SU-DHL-6 (cell line): Measurements from ENCODE around the gene FAM199X.

ENCODE experiments used
- H2AFZ ChIP-seq: fragments of 200-600 bp; sonication (generic); 2 replicates; pipeline ENCODE4 v1.6.1; 2014; ENCODE audit warnings: low read depth, mild to moderate bottlenecking, moderate library complexity, mixed read lengths, antibody characterized with exemption, low read length; ENCODE audit not compliant: severe bottlenecking
- H3F3A ChIP-seq: fragments of 200-600 bp; shearing (Covaris generic); 2 replicates; pipeline ENCODE4 v1.6.0; 2016; ENCODE audit warnings: antibody characterized with exemption, mild to moderate bottlenecking; ENCODE audit not compliant: insufficient read depth
- H3K27ac ChIP-seq: fragments of 200-600 bp; sonication (generic); 2 replicates; pipeline ENCODE4 v1.5.1; 2016; ENCODE audit warnings: low read depth, mild to moderate bottlenecking, low read length, moderate library complexity, mixed read lengths
- H3K27me3 ChIP-seq: fragments of 200-600 bp; sonication (generic), shearing (Covaris generic); 2 replicates; pipeline ENCODE4 v1.6.0; 2014; ENCODE audit warnings: mild to moderate bottlenecking, low read length
- H3K36me3 ChIP-seq: fragments of 200-600 bp; sonication (generic); 2 replicates; pipeline ENCODE4 v1.6.1; 2014; ENCODE audit warnings: mild to moderate bottlenecking, low read length, mixed read lengths
- H3K4me2 ChIP-seq: fragments of 300-600, 200-600 bp; shearing (Covaris generic), sonication (generic); 2 replicates; pipeline ENCODE4 v1.6.0; 2014; ENCODE audit warnings: low read length, low read depth, mild to moderate bottlenecking; ENCODE audit not compliant: poor library complexity, severe bottlenecking
- H3K4me3 ChIP-seq: fragments of 200-600 bp; sonication (generic); 2 replicates; pipeline ENCODE4 v1.5.1; 2014; ENCODE audit warnings: antibody characterized with exemption, low read length, mild to moderate bottlenecking, mixed read lengths; ENCODE audit not compliant: insufficient read depth, poor library complexity, severe bottlenecking
- H3K79me2 ChIP-seq: fragments of 200-600 bp; sonication (generic); 2 replicates; pipeline ENCODE4 v1.6.1; 2014; ENCODE audit warnings: mild to moderate bottlenecking, low read length, moderate library complexity; ENCODE audit not compliant: insufficient read depth
- H3K9ac ChIP-seq: fragments of 200-600 bp; sonication (generic); 2 replicates; pipeline ENCODE4 v1.7.0; 2014; ENCODE audit warnings: mild to moderate bottlenecking, low read length
- H3K9me2 ChIP-seq: fragments of 200-600 bp; sonication (generic); replicated peaks from 2 replicates; pipeline ENCODE4 v1.6.1; 2014; ENCODE audit warnings: low read length; ENCODE audit not compliant: insufficient read depth
- H3K9me3 ChIP-seq: fragments of 200-600 bp; sonication (generic); 2 replicates; pipeline ENCODE4 v1.6.1; 2014; ENCODE audit warnings: low read length, mixed read lengths; ENCODE audit not compliant: insufficient read depth
- H4K20me1 ChIP-seq: fragments of 200-600 bp; sonication (generic); 2 replicates; pipeline ENCODE4 v1.6.1; 2014; ENCODE audit warnings: low read depth, mild to moderate bottlenecking, antibody characterized with exemption, low read length, moderate library complexity, mixed read lengths
- EZH2phosphoT487 ChIP-seq: fragments of 200-600 bp; sonication (generic), shearing (Covaris generic); conservative IDR thresholded peaks from 2 replicates; pipeline ENCODE4 v1.6.1; 2018; ENCODE audit warnings: mild to moderate bottlenecking, antibody characterized with exemption, low read length, moderate library complexity, mixed read lengths
- TF ChIP-seq, protein P1 (sequence below): fragments of 200-600 bp; sonication (generic); IDR thresholded peaks from one replicate; pipeline ENCODE4 v1.5.1; 2017; ENCODE audit warnings: antibody characterized with exemption, mild to moderate bottlenecking, low read length, moderate library complexity; ENCODE audit not compliant: insufficient read depth, poor library complexity, severe bottlenecking

Gene FAM199X

DNA sequence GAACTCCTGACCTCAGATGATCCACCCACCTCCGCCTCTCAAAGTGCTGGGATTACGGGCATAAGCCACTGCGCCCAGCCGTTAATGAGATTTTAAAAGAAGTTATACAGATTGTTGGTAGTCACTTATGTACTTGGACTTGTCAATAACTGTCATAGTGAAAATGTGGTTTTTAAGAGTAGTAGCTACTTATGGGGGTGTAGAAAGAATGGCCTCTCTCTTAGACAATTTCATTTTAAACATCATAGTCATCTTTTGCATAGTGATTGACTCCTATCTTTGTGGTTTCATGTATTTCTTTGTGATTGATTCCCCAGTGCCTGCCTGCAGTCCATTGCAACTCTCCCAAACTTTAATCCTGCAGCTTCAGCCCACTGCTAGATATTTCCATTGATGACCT lies 17.4 kb downstream of the FAM199X start:
- Histone ChIP-seq H3K36me3 (no peaks in the 10 kb centered on the region; the same call in 1 of the 2 replicates), H4K20me1 (no peaks in the 10 kb centered on the region)

DNA sequence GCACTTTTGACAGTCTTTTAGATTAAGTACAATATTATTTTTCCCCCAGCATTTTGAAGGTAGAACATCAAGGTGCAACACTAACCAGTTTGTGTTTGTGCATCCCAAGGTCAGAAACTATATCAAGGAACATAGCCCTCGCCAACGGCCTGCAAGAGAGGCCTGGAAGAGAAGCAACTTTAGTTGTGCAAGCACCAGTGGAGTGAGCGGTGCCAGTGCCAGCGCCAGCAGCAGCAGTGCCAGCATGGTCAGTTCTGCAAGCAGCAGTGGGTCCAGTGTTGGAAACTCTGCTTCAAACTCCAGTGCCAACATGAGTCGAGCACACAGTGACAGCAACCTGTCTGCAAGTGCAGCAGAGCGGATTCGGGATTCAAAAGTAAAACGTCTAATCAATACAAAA lies 21.7 kb downstream of the FAM199X start:
- Histone ChIP-seq H4K20me1 (no peaks in the 10 kb centered on the region), H3K4me2 (no peak overlapping the region), H3K27me3 (no peaks in the 10 kb centered on the region), H3F3A (no peaks in the 10 kb centered on the region), H3K27ac (no peak overlapping the region), H3K4me3 (no peak overlapping the region), H3K9me2 (no peaks in the 10 kb centered on the region), H3K9me3 (no peaks in the 10 kb centered on the region), H2AFZ (no peak overlapping the region), H3K9ac (no peak overlapping the region), H3K36me3 (no peaks in the 10 kb centered on the region; the same call in 1 of the 2 replicates), H3K79me2 (0 out of 2 replicates have a peak, but pooled peaks cover 3% of the 10 kb centered on the region)
- TF ChIP-seq, protein P1, sequence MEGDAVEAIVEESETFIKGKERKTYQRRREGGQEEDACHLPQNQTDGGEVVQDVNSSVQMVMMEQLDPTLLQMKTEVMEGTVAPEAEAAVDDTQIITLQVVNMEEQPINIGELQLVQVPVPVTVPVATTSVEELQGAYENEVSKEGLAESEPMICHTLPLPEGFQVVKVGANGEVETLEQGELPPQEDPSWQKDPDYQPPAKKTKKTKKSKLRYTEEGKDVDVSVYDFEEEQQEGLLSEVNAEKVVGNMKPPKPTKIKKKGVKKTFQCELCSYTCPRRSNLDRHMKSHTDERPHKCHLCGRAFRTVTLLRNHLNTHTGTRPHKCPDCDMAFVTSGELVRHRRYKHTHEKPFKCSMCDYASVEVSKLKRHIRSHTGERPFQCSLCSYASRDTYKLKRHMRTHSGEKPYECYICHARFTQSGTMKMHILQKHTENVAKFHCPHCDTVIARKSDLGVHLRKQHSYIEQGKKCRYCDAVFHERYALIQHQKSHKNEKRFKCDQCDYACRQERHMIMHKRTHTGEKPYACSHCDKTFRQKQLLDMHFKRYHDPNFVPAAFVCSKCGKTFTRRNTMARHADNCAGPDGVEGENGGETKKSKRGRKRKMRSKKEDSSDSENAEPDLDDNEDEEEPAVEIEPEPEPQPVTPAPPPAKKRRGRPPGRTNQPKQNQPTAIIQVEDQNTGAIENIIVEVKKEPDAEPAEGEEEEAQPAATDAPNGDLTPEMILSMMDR: no peak
- TF ChIP-seq EZH2phosphoT487: no peak

More for the DNA sequence above, 17.4 kb downstream of the FAM199X start:
- H3K79me2 ChIP-seq: 0 out of 2 replicates have a peak, but pooled peaks cover 6% of the 10 kb centered on the region
- H3K4me2 ChIP-seq: no peak overlapping the region
- H3K9ac ChIP-seq: no peak overlapping the region
- no peaks in the 10 kb centered on the region for H3K27me3 ChIP-seq
- no peaks in the 10 kb centered on the region for H3K9me3 ChIP-seq
- no peak overlapping the region for H3K4me3 ChIP-seq
- H3K9me2 ChIP-seq: no peaks in the 10 kb centered on the region
- H3F3A ChIP-seq: no peaks in the 10 kb centered on the region
- H2AFZ ChIP-seq: no peak overlapping the region
- TF ChIP-seq EZH2phosphoT487: no peak
- TF ChIP-seq, protein P1: no peak
- H3K27ac ChIP-seq: no peak overlapping the region

DNA sequence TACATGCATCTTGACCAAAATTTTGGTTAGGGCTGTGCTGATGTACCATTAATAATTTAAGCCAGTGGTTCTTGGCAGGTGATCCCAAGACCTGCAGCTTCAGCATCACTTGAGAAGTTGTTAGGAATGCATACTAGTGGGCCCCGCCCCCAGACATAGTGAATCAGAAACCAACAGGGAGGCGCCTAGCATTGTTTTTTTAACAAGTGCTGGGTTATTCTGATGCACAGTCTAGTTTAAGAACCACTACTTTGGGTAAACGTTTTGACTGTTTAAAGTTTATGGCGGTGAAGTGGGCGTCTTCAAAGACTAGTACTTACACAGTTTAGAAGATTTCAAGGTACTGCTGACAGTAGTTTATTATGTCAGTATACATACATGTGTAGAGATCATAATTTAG lies 23.6 kb downstream of the FAM199X start:
- H3K9ac ChIP-seq: no peak overlapping the region
- H3F3A ChIP-seq: no peaks in the 10 kb centered on the region; the same call in 1 of the 2 replicates
- no peaks in the 10 kb centered on the region for H3K9me3 ChIP-seq
- H4K20me1 ChIP-seq: no peaks in the 10 kb centered on the region
- H2AFZ ChIP-seq: no peak overlapping the region
- no peaks in the 10 kb centered on the region for H3K27me3 ChIP-seq
- no peak for TF ChIP-seq EZH2phosphoT487
- TF ChIP-seq, protein P1: no peak
- no peak overlapping the region for H3K27ac ChIP-seq
- no peaks in the 10 kb centered on the region for H3K79me2 ChIP-seq
- no peaks in the 10 kb centered on the region; the same call in 1 of the 2 replicates for H3K36me3 ChIP-seq
- no peak overlapping the region for H3K4me2 ChIP-seq
- H3K9me2 ChIP-seq: no peaks in the 10 kb centered on the region
- no peak overlapping the region for H3K4me3 ChIP-seq
